GM19023 (cell line): Measurements from ENCODE around the gene PIGX.
A peak's percentile ranks its signal among the peaks of the same experiment; 100 is the strongest.

ENCODE experiments used
- ATAC-seq: cut with Tn5 transposase; IDR thresholded peaks from one replicate; pipeline ENCODE4 v1.9.1; 2021; ENCODE audit warnings: mild to moderate bottlenecking, moderate library complexity; ENCODE audit not compliant: unreplicated experiment

PIGX gene

DNA sequence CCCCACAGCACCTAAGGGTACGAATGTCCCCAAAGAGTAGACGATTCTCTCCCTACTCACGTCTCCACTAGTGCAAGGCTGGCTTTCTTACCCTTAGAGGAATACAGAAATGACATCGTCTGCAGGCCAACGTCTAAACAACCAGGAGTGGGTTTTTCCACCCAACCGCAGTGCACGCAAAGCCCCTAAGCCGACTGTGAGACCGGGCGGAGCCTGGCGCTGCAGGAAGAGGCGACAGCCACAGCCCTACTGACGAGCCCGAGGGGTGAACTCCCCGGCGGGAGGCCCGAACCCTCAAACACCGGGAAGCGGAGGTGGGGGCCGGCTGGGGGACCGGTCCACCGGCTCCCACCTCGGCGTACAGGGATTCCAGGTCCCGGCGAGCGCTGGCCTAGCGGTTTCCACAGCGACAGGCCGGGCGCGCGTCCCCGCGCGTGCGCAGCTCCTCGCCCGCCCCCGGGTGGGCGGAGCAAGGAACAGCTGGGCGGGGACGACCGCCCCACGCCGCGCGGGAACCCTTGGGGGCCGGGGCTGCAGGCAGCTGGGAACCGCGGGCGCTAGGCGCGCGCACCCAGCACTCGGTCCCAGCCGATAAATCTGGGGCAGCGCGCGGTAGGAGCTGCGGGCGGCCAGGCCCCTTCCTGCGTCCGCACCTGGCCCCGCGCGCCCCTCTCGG lies at the start of gene PIGX, which contains the start of gene CEP19:
PIGX (plus strand) TSS at position 540 of the 676 bp plus-strand sequence.
CEP19 (minus strand) TSS at position 413 of the 676 bp plus-strand sequence. CDS start 3,593 bp downstream, outside the sequence.
- ATAC-seq = peak; percentile 69

DNA sequence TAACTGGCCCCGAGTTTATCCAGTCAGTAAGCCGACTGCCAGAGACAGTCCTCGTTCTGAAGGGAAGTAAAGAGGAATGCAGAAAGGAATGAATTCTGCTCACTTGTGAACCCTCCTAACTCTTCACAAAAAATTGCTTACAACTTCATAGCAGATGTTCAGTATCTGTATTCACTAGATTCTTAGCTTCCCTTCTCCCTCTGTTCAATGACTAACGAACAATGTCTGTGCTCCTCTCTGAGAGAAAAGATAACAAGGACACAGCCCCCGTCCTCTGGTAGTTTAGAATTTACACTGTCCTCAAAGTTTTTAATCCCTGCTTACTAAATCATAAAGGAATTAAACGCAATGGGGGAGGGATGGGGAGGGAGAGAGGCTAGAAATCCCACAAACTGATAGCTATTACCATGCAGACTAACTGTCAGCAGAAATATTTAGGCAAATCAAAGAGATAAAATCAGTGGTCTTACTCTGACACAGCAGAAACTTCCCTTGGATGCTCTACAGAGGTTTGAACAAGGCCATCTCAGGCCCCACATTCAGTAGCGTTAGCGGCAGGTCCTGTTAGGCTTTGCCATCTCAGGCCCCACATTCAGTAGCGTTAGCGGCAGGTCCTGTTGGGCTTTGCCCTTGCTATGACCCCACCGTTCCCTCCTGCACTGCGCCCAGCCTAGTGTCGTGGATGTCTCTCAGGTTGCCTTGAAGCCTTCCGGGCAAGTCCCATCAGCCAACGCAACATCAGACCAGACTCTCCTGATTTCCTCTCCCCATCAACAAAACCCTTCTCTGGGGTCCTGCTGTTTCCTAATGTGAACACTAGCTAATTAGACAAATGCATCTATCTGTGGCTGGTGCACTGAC lies 49.2 kb upstream of the PIGX start:
- no peak for ATAC-seq

DNA sequence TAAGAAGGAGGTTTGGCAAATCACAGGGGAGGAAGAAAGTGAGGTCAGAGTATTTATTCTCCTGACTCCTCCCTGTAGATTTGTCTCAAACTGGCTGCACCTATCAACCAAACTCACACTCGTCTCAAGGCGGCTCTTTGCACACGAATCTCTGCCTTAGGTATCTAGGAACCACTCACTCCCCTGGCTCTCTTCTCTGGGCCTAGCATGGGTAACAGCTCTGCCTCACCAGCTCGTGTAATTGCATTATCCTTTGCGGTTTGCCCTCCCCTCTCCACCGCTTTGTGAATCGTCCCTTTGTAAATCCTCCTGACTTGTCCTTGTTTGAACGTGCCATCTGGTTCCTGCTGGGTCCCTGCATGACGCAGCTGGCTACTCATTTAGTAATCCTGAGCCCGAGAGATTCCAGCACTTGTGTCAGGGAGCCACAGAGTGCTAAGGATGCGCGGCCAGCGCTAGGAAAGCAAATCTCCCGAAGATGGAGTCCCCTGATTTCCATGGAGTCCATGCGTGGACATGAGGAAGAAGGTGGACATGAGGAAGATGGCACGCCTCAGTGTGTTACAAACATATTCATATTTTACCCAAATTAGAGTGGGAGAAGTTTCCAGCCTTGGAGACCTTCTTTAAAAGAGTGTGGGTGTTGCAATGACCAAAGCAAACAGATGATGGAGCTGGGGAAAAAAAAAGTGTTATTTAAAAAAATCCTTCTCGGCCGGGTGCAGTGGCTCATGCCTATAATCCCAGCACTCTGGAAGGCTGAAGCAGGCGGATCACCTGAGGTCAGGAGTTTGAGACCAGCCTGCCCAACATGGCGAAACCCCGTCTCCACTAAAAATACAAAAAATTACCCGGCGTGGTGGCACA lies 45.9 kb upstream of the PIGX start:
- ATAC-seq = no peak

DNA sequence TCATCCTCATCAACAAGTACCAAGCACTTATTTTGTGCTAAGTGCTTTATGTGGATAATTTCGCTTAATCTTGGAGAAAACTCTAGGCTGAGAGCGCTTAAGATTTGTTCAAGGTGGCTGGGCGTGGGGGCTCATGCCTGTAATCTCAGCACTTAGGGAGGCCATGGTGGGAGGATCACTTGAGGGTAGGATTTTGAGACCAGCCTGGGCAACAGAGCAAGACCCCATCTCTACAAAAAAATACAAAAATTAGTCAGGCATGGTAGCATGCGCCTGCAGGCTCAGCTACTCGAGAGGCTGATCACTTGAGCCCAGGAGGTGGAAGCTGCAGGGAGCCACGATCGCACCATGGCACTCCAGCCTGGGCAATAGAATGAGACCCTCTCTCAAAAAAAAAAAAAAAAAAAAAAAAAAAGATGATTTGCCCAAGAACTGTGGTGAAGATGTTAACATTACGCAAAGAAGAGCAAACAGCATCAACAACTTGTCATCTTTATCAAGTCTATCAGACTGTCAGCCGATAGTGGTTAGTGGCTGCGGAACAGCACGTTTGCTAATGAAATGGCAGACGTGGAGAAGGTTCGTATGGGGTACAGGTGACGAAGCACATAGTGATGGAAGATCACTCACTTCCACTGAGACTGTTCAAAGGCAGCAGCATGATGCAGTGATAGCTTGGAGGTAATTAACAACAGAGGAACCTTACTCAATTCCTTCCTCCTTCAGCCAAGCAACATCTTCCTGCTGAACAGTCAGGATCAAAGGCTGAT lies 44.9 kb upstream of the PIGX start:
- ATAC-seq = no peak

DNA sequence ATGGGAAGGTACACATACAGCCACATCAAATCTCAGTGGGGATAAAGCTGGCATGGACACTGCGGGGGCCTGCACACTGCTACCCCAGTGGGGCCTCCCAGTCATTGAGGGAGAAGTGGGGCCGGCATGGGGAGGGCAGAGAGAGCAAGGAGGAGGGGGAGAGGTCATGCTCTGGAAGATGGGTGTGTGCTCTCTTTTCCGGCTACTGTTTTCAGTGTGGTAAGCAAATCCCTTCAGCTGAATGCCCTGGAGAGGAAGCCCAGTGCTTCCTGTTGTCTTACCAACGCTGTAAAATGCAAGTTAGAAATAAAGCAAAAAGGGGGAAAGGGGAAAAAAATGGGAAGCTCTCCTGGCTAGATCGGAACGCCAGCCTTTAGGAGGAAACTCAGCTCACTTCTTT lies 41.8 kb upstream of the PIGX start:
- no peak for ATAC-seq

DNA sequence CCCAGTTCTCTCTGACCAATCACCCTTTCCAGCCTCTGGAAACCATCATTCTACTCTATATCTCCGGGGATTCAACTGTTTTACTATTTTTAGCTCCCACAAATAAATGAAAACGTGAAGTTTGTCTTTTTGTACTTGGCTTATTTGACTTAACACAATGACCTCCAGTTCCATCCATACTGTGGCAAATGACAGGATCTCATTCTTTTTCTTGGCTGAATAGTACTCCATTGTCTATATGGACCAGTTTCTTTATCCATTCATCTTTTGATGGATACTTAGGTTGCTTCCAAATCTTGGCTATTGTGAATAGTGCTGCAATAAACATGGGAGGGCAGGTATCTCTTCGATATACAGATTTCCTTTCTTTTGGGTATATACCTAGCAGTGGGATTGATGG lies 38.5 kb upstream of the PIGX start:
- ATAC-seq = no peak

DNA sequence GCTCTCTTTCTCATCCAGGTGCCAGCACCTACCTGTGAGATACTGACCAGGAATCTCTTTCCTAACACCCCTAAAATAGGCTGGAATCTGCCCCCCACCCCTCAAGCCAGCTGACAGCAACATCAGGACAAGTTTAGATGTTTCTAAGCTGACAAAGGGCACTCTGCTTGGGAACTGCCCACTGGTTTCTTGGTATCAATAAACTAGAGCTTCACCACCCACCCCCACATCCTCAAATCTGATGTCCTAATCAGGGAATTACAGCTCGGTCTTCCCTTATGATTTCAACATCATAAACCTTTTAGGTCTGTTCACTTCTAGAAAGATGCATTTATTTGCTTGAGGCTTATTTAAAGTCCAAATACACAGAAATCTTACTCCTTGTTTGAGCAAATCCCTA lies 34.8 kb upstream of the PIGX start:
- no peak for ATAC-seq

DNA sequence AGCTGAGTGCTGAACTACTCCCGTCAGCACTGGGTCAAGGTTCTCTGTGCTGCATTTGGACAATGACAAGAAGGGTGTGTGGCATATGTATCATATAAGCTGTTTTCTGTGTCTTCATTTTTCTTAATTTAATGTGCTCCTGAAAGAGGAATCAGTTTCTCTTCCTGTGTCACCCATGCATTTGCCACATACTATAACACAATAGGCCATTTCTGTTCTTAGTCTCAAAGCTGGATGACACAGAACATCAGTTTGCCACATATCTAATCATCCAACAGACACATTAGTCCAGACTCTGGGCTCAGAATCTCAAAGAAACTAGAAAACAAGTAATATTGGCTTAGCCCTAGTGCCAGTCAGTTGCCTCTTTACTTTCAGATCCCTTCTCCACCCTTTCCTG lies 34.2 kb upstream of the PIGX start:
- no peak for ATAC-seq

DNA sequence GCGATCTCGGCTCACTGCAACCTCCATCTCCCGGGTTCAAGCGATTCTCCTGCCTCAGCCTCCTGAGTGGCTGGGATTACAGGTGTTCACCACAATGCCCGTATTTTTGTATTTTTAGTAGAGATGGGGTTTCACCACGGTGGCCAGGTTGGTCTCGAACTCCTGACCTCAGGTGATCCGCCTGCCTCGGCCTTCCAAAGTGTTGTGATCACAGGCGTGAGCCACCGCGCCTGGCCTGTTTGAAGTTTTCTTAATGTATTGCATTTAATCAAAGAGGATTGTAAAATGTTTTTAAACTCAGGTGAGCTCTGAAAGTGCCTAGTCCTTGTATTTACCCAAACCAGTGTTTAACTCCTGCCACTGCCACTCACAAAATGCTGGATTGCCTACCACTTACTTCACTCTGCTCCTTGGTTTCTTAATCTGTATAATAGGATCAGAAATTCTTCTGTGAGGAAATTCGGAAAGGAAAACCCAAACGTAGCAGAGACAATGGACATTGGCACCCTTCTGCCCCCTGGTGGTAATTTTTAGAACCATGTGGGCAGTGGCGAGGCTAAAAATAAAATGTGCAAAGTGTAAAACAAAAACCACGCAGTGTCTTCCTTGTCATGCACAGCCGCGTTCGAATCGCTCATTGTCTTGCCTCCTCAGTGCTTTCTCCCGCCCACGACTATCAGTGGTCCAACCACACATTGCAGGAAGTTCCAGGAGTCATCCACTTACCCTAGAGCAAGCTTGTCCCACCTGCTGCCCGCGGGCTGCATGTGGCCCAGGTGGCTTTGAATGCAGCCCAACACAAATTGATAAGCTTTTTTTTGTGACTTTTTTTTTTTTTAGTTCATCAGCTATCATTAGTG lies 27.4 kb upstream of the PIGX start:
- peak; percentile 82 for ATAC-seq

DNA sequence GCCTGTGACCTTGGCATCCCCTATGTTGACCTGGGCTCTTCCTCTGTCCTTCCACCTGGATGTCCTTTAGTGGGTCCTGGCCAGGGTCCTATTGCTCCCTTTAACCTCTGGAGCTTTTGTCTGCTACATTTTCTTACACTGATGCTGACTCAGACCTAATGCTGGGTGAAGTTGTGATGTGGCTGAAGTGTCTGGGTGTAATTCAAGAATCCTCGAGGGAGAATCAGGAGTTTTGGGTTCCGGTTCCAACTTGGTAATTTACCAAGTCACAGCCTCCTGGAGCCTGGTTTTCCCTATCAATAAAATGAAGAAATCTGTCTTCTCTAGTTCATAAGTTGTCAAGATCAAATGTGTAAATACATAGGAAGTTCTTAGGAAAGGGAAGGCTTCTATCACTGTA lies 25.7 kb upstream of the PIGX start:
- no peak for ATAC-seq

DNA sequence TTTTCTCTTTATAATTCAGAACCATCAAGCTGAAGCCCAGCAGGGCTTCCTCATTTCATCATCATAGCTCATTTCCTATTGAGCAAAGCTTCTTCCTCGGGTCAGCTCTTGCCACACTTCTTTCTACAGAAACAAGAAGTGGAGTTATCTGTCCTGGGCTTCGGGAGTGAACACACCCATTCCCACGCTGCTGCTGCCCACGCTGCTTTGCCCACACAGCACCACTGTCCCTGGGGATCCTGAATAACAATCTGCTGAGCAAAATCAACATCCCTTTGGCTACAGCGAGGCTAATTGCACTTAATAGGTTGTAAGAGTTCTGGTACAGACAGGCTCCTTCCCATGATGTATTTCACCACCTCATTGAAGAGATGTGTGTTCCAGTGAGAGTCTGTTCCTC lies 23.8 kb upstream of the PIGX start:
- no peak for ATAC-seq

DNA sequence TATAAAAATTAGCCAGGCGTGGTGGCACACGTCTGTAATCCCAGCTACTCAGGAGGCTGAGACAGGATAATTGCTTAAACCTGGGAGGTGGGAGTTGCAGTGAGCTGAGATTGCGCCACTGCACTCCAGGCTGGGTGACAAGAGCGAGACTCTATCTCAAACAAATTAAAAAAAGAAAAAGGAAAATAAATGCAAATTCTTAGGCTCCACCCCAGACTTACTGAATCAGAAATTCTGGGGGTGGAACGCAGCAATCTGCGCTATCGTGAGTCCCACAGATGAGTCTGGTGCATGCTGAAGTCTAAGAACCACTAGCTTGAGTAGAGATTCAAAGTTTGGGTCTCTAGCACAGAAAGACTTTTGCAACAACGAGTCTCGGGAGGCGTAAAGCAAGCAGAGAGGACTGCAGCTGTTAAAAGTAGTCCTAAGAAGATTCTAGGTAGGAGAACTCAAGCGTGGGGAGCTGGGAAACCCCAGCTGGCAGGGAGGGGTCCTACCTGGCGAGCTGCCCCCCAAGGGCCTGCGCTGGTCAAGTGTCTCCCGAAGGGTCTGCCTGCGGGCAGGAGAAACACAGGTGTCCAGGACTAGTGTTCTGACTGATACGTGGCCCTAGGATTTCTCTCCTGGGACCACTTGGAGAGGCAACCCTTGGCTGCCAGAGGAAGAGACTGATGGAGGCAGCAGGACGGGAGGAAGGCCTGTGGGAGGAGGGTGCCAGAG lies 22.1 kb upstream of the PIGX start:
- ATAC-seq = no peak

DNA sequence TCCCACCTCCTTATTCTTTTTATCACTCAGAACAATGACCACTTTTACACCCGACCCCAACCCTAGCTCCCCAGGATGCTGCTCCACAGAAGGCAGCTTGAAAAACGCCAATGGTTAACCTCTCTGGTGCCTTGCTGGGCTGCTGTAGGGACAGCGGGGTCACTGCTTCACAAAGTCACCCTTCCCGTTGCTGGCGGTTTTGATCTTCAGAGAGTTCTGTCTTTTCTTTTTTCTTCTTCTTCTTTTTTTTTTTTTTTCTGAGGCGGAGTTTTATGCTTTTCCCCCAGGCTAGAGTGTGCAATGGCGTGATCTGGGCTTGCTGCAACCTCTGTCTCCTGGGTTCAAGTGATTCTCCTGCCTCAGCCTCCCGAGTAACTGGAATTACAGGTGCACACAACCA lies 20.8 kb upstream of the PIGX start:
- ATAC-seq = no peak

DNA sequence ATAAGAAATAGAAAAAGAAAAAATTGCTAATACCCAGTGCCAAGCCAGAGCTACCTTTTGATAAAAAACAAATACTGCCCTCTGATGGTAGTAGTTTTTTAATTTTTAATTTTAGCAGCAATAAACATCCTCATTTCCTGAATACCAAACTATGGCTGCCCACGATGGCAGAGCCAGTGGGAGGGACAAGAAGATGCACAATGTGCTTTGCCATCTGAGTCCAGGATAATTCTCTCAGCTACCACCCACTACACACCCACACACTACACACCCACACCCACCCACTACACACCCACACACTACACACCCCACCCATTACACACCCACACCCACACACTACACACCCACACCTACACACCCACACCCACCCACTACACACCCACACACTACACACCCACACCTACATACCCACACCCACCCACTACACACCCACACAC lies 18.0 kb upstream of the PIGX start:
- no peak for ATAC-seq

DNA sequence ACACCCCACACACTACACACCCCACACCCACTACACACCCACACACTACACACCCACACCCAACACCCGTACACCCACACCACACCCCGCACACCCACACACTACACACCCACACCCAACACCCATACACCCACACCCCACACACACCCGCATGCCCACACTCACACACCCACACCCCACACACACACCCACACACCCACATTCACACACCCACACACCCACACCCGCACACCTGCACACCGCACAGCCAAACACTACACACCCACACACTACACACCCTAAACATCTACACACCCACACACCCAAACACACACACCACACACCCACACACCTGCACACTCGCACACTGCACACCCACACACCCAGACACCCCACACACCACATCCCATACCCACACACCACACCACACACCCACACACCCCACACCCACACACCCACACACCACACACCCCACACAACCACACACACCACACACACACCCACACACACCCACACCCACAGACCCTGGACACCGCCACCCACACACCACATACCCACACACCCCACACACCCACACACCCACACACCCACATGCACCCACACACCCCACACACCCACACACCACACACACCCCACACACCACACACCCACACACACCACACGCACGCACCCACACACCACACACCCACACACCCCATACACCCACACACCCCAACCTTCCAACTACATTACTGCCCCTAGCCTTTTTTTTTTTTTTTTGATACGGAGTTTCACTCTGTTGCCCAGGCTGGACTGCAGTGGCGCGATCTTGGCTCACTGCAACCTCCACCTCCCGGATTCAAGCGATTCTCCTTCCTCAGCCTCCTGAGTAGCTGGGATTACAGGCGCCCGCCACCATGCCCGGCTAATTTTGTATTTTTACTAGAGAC lies 17.0 kb upstream of the PIGX start:
- ATAC-seq = no peak

DNA sequence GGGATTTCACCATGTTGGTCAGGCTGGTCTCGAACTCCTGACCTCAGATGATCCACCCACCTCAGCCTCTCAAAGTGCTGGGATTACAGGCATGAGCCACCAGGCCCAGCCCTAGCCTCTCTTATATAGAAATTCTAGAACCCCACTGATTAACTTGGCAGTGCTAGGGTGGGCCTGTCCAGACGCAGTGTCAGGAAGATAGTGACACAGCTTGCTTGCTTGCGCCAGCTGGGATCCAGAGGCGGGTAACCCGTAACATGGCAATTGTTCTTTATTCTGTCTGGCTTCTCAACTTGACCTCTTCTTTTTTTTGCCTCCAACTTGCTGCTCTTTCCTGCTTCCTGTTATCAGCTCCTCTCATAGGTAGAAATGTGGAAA lies 16.3 kb upstream of the PIGX start:
- ATAC-seq = no peak

DNA sequence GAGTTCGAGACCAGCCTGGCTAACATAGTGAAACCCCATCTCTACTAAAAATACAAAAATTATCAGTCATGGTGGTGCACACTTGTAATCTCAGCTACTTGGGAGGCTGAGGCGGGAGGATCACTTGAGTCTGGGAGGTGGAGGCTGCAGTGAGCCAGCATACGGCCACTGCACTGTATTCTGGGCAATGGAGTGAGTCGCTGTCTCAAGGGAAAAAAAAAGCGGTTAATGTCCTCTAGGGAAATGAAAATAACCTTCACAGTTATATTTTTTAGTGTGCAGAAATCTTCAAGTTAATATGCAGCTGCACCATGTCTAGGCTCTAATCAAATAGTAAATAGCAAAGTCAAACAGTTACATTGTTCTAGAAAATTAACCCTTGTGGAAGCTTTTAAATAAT lies 14.9 kb upstream of the PIGX start:
- no peak for ATAC-seq

DNA sequence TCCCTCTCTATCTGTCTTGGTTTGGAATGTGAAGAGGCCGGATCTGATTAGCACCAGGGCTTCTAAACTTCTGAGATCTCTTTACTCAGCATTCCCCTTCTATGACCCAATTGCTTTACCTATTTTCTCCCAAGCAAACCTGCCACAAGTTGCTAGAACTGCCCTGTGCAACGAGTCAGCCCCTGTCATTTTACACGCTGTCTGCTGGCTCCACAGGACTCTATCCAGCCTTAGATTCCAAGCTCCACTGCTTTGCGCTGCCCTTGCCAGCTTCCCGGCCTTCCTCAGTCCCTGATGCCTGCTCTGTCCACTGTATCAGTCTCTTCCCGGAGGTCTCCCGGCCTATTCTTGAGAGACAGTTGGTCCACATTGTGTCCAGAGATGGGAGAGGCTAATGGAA lies 12.4 kb upstream of the PIGX start:
- ATAC-seq = no peak
